SK-N-SH (cell line): Measurements from ENCODE around the gene ZNF655. TPM values are rescaled to one million over a fixed set of nuclear protein-coding genes. Genes with fewer than 3 reads are reported as not detected.

ENCODE experiments used
- CTCF ChIA-PET: fragments of 300-600, 350-600 bp; formaldehyde crosslinking; extraction: SDS; loops from one replicate; lab custom pipeline; 2021; lab: Yijun Ruan, JAX
- POLR2A ChIA-PET: fragments of 350-600 bp; sonication (Branson Sonifier 250); formaldehyde crosslinking; extraction: SDS; loops from one replicate; lab custom pipeline; 2020; ENCODE audit warnings: antibody characterized with exemption, inconsistent platforms; lab: Yijun Ruan, JAX
- DNase-seq: peaks from one replicate; pipeline ENCODE4 v3.0.0; 2012
- H2AFZ ChIP-seq: fragments of 200-600 bp; sonication (generic); 2 replicates; pipeline ENCODE4 v1.8.1; 2016; ENCODE audit warnings: antibody characterized with exemption, mild to moderate bottlenecking, low read depth
- H3F3A ChIP-seq: fragments of 200-600 bp; sonication (generic); replicated peaks from 2 replicates; pipeline ENCODE3; 2016; ENCODE audit warnings: antibody characterized with exemption, mild to moderate bottlenecking; ENCODE audit not compliant: insufficient read depth
- H3K27ac ChIP-seq, 2 experiments: fragments of 200-500 bp in 1 of 2; fragments of 200-600 bp in 1 of 2; sonication (Bioruptor generic) in 1 of 2; sonication (generic), shearing (Covaris generic) in 1 of 2; 2 replicates each; pipeline versions ENCODE4 v1.5.1 to v1.6.1; 2014 to 2016; ENCODE audit warnings: low read depth in 2 of 2, inconsistent platforms in 1 of 2, low read length in 1 of 2, mild to moderate bottlenecking in 1 of 2, mixed read lengths in 1 of 2
- H3K27me3 ChIP-seq: fragments of 200-600 bp; sonication (generic), shearing (Covaris generic); 2 replicates; pipeline ENCODE4 v1.6.1; 2016; ENCODE audit warnings: mixed run types; ENCODE audit not compliant: insufficient read depth
- H3K36me3 ChIP-seq, 2 experiments: fragments of 200-500 bp in 1 of 2; fragments of 200-600 bp in 1 of 2; sonication (Bioruptor generic) in 1 of 2; sonication (generic) in 1 of 2; replicated peaks in 1 of 2; 2 replicates each; pipeline versions ENCODE3 to v1.5.1; 2014 to 2016; ENCODE audit warnings: low read length in 1 of 2, mild to moderate bottlenecking in 1 of 2; ENCODE audit not compliant: insufficient read depth in 2 of 2, control insufficient read depth in 1 of 2
- H3K4me1 ChIP-seq, 2 experiments: fragments of 200-500 bp in 1 of 2; fragments of 200-600 bp in 1 of 2; sonication (Bioruptor generic) in 1 of 2; sonication (generic), shearing (Covaris generic) in 1 of 2; 2 replicates each; pipeline versions ENCODE4 v1.5.1 to v1.6.1; 2014 to 2016; ENCODE audit warnings: low read depth in 1 of 2, low read length in 1 of 2, mixed run types in 1 of 2; ENCODE audit not compliant: insufficient read depth in 2 of 2, control insufficient read depth in 1 of 2
- H3K4me2 ChIP-seq: fragments of 200-600 bp; sonication (generic), shearing (Covaris generic); 2 replicates; pipeline ENCODE4 v1.6.1; 2017; ENCODE audit warnings: mixed run types
- H3K4me3 ChIP-seq, 2 experiments: fragments of 200-500 bp in 1 of 2; fragments of 200-600 bp in 1 of 2; sonication (Bioruptor generic) in 1 of 2; sonication (generic), shearing (Covaris generic) in 1 of 2; 2 replicates each; pipeline versions ENCODE4 v1.5.1 to v1.8.1; 2014 to 2016; ENCODE audit warnings: low read depth in 2 of 2, inconsistent platforms in 1 of 2, low read length in 1 of 2, mild to moderate bottlenecking in 1 of 2, mixed read lengths in 1 of 2, moderate library complexity in 1 of 2
- H3K79me2 ChIP-seq: fragments of 200-600 bp; sonication (generic); 2 replicates; pipeline ENCODE4 v1.8.1; 2017; ENCODE audit warnings: mild to moderate bottlenecking; ENCODE audit not compliant: insufficient read depth
- H3K9ac ChIP-seq: fragments of 200-600 bp; sonication (generic); 2 replicates; pipeline ENCODE4 v1.6.1; 2017; ENCODE audit warnings: mixed run types
- H3K9me2 ChIP-seq: fragments of 200-600 bp; sonication (generic); 2 replicates; pipeline ENCODE4 v1.6.1; 2017; ENCODE audit warnings: mixed run types
- H3K9me3 ChIP-seq: fragments of 200-600 bp; sonication (generic); 2 replicates; pipeline ENCODE4 v1.6.1; 2017; ENCODE audit warnings: mixed run types, mild to moderate bottlenecking, moderate library complexity
- H4K20me1 ChIP-seq: fragments of 200-600 bp; sonication (generic); 2 replicates; pipeline ENCODE4 v1.6.1; 2017; ENCODE audit warnings: mild to moderate bottlenecking, mixed run types; ENCODE audit not compliant: insufficient read depth
- EP300 ChIP-seq, 2 experiments: IDR thresholded peaks; 2 replicates each; pipeline versions ENCODE4 v1.4.0 to v1.6.1; 2012; ENCODE audit warnings: borderline replicate concordance in 1 of 2, low read depth in 1 of 2, low read length in 1 of 2
- EZH2phosphoT487 ChIP-seq: fragments of 200-600 bp; sonication (generic); IDR thresholded peaks from 2 replicates; pipeline ENCODE4 v1.6.1; 2017; ENCODE audit warnings: low read depth, mixed run types, mild to moderate bottlenecking, antibody characterized with exemption, moderate library complexity, borderline replicate concordance
- FOSL2 ChIP-seq: IDR thresholded peaks from 2 replicates; pipeline ENCODE4 v1.4.0; 2012; ENCODE audit warnings: low read depth, mild to moderate bottlenecking, moderate library complexity, borderline replicate concordance
- FOXM1 ChIP-seq: IDR thresholded peaks from 2 replicates; pipeline ENCODE4 v1.4.0; 2012; ENCODE audit warnings: low read depth, mild to moderate bottlenecking
- NFIC ChIP-seq: IDR thresholded peaks from 2 replicates; pipeline ENCODE4 v1.4.0; 2012; ENCODE audit warnings: borderline replicate concordance
- RXRA ChIP-seq: IDR thresholded peaks from 2 replicates; pipeline ENCODE4 v1.4.0; 2012; ENCODE audit warnings: low read depth, mild to moderate bottlenecking, borderline replicate concordance
- SIN3A ChIP-seq: IDR thresholded peaks from 2 replicates; pipeline ENCODE4 v1.6.1; 2012; ENCODE audit warnings: low read depth, mild to moderate bottlenecking, low read length, moderate library complexity, borderline replicate concordance
- SMC3 ChIP-seq: IDR thresholded peaks from 2 replicates; pipeline ENCODE4 v1.6.1; 2012; ENCODE audit warnings: low read depth, low read length, improper control_type of control experiment
- TAF1 ChIP-seq: IDR thresholded peaks from 2 replicates; pipeline ENCODE4 v1.6.1; 2012; ENCODE audit warnings: low read depth, mild to moderate bottlenecking, low read length, moderate library complexity, borderline replicate concordance
- YY1 ChIP-seq: IDR thresholded peaks from 2 replicates; pipeline ENCODE4 v1.4.0; 2012; ENCODE audit warnings: low read depth, mild to moderate bottlenecking
- WGBS: methylation state at CpG from one replicate; pipeline ENCODE4 v1.1.6; 2017; ENCODE audit warnings: low lambda C conversion rate; 5-methylcytosine and 5-hydroxymethylcytosine counted together
- polyA plus RNA-seq, 3 experiments: library from polyadenylated mRNA; depleted of rRNA; stranded (reverse); fragments of >200 nt; gene quantifications; 2 replicates each; pipeline ENCODE4 v1.2.3, GENCODE V29; 2012
- TF ChIP-seq, protein P1 (sequence below): IDR thresholded peaks from 2 replicates; pipeline ENCODE4 v1.6.1; 2012; ENCODE audit warnings: mild to moderate bottlenecking, low read depth, low read length, moderate library complexity

ZNF655 gene
- polyA plus RNA-seq, 1 of the 3 experiments (the other 2 are of a cell fraction) = 113 TPM

DNA sequence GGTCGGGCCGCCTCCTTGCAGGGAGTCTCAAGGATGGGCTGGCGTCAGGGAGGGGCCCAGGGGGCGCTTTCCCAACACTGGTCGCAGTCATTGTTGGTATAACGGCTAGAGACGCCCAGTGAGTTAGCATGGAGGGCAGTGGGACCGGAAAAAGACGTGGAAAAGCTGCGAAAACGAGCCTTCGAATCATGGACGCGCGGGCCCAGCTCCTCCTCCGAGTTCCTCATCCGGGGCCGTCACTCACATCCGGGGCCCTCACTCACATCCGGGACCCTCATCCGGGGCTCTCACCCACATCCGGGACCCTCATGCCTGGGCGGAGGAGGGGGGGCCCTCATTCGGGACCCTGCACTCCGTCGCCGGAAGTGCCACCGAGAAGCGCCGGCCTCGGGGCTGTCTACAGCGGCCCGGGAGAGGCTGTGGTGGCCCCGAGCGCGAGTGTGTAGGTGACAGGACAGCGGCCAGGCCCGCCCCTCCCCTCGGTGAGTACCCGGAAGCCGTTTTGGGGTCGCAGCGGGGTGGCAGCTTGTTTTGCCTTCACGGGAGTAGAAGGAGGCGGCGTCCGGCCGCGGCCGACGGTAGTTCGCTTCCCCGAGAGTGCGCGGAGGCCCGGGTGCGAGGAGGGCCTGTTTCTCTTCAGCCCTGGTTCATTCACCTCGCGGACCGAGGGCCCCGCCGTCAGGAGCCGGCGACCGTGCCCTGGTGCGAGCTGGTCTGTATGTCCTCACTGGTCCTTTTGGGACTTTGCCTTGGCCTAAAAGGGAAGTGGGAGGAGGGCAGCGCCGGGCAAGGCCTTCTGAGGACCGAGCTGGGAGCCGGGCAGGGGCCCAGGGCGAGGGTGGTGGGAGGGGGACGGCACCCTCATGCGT is at the start of gene ZNF655 (continued):
- no peak for TF ChIP-seq NFIC
- TF ChIP-seq, protein P1, sequence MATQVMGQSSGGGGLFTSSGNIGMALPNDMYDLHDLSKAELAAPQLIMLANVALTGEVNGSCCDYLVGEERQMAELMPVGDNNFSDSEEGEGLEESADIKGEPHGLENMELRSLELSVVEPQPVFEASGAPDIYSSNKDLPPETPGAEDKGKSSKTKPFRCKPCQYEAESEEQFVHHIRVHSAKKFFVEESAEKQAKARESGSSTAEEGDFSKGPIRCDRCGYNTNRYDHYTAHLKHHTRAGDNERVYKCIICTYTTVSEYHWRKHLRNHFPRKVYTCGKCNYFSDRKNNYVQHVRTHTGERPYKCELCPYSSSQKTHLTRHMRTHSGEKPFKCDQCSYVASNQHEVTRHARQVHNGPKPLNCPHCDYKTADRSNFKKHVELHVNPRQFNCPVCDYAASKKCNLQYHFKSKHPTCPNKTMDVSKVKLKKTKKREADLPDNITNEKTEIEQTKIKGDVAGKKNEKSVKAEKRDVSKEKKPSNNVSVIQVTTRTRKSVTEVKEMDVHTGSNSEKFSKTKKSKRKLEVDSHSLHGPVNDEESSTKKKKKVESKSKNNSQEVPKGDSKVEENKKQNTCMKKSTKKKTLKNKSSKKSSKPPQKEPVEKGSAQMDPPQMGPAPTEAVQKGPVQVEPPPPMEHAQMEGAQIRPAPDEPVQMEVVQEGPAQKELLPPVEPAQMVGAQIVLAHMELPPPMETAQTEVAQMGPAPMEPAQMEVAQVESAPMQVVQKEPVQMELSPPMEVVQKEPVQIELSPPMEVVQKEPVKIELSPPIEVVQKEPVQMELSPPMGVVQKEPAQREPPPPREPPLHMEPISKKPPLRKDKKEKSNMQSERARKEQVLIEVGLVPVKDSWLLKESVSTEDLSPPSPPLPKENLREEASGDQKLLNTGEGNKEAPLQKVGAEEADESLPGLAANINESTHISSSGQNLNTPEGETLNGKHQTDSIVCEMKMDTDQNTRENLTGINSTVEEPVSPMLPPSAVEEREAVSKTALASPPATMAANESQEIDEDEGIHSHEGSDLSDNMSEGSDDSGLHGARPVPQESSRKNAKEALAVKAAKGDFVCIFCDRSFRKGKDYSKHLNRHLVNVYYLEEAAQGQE = peak; percentile 2; the same call in 1 of the 2 replicates
- peak; percentile 89 for TF ChIP-seq YY1
- no peak for TF ChIP-seq EZH2phosphoT487
- TF ChIP-seq FOXM1 = no peak
- peak; percentile 17 to 65; a peak in 2 of 4 replicates for TF ChIP-seq EP300 (IDR thresholded peaks at IDR 0.05; ENCODE audit: borderline replicate concordance in 1 of 2, low read depth in 1 of 2, low read length in 1 of 2)
- TF ChIP-seq FOSL2 = no peak
- no peak for TF ChIP-seq RXRA
- no peak for TF ChIP-seq SMC3

DNA sequence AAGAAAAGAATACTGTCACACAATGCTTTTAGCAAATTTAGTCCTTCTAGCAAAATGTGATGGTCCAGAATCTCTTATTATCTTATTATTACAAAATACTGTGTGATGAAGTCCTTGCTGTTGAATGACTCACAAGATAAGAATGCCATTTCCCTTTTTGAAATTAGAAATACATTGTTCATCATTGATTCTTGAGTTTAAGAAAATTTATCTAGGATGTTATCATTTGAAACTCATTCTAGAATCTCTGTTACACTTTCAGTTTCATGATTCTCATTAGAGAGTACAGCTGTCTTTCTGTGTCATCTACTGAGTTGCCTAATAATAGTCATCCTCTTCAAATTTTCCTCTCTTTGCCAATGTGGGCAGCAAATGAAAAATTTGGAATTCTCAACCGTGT is 44.4 kb upstream of the ZNF655 start:
- no peak for TF ChIP-seq RXRA
- no peak for TF ChIP-seq SIN3A
- TF ChIP-seq TAF1 = no peak
- no peak for TF ChIP-seq FOSL2
- no peak overlapping the region for H3K4me3 ChIP-seq
- no peaks in the 10 kb centered on the region for H3K9me3 ChIP-seq
- DNase-seq = no peak
- peaks cover 24 to 42% of the 10 kb centered on the region in 2 experiments for H3K36me3 ChIP-seq
- 98% methylated on average over 1 of the region's 1 CpG for WGBS
- peaks cover 75% of the 10 kb centered on the region for H3K79me2 ChIP-seq
- no peak overlapping the region for H2AFZ ChIP-seq
- CTCF ChIA-PET = interaction anchor here (0.6 kb wide), 1 partner anchor 11 kb away, joined by 3 read pairs; no protein-coding TSS in a partner anchor
- H3K4me1 ChIP-seq = peaks cover 0 to 5% of the 10 kb centered on the region in 2 experiments; a peak in 1 of 4 replicates
- peak overlapping the region; percentile 20; the same call in 1 of the 2 replicates for H3K4me2 ChIP-seq
- H4K20me1 ChIP-seq = peaks cover 3% of the 10 kb centered on the region; the same call in 1 of the 2 replicates
- peaks cover 13% of the 10 kb centered on the region for H3F3A ChIP-seq
- H3K27ac ChIP-seq = peak overlapping the region in 1 of 2 experiments; percentile 24; a peak in 2 of 4 replicates
- no peaks in the 10 kb centered on the region for H3K27me3 ChIP-seq
- POLR2A ChIA-PET = interaction anchor here (1.0 kb wide), 1 partner anchor 14 kb away, joined by 3 read pairs; the partner anchor contains the start of gene ZNF394
- H3K9me2 ChIP-seq = no peaks in the 10 kb centered on the region
- no peak overlapping the region for H3K9ac ChIP-seq
